GM19397 (cell line): ENCODE results near the gene HDHD2.

Experiments used
- ATAC-seq: cut with Tn5 transposase; IDR thresholded peaks from one replicate; pipeline ENCODE4 v1.9.1; 2021; ENCODE audit warnings: mild to moderate bottlenecking, moderate library complexity; ENCODE audit not compliant: unreplicated experiment

Gene HDHD2

GRCh38 chr18:47075098-47075883, 75.0 kb downstream of the HDHD2 start:
- ATAC-seq: no peak

DNA sequence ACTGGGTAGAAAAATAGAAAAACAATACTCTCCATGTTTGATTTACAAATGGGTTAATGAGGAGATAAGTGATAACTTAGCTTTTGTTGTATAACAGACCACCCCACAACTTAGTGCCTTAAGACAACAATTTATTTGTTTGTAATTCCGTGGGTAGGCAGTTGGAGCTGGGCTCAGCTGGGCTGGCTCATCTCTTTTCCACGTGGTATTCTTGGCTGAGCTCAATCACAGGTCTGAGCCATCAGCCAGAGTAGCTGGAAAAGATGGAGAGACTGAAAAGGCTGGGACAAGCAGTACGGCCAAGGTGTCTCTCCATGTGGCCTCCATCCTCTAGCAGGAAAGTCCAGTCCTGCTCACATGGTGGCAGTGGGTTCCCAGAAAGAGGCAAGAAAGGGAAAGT, 82.7 kb downstream of the HDHD2 start:
- ATAC-seq: no peak

GRCh38 chr18:47063096-47063495, 87.2 kb downstream of the HDHD2 start:
- ATAC-seq: no peak

- no peak for ATAC-seq
Measured at GRCh38 chr18:47062471-47062870, 87.8 kb downstream of the HDHD2 start.
